Motor neuron (in vitro differentiated cells): ENCODE data around the gene PSMC6. TPM values are rescaled to one million over a fixed set of nuclear protein-coding genes. Genes with fewer than 3 reads are reported as not detected.

ENCODE experiments used
- ATAC-seq, 8 experiments: fragments of 200-7000 bp; cut with Tn5 transposase; replicated peaks in 6 of 8; 2 replicates each; pipeline ENCODE4 v1.8.0; 2021; ENCODE audit warnings: mild to moderate bottlenecking in 8 of 8, moderate library complexity in 8 of 8
- H3K27ac ChIP-seq, 2 donors: fragments of 250-450 bp; sonication (Bioruptor Pico); 2 replicates each; pipeline ENCODE4 v1.9.0; 2021; ENCODE audit warnings: antibody characterized with exemption in 2 of 2, mild to moderate bottlenecking in 2 of 2, moderate library complexity in 1 of 2
- H3K4me1 ChIP-seq, 2 donors: fragments of 250-450 bp; sonication (Bioruptor Pico); replicated peaks in 1 of 2; 2 replicates each; pipeline ENCODE4 v1.6.1; 2021; ENCODE audit warnings: antibody characterized with exemption in 2 of 2, mild to moderate bottlenecking in 2 of 2, moderate library complexity in 1 of 2
- H3K4me3 ChIP-seq, 5 donors: fragments of 250-450 bp; sonication (Bioruptor Pico); 2 replicates each; pipeline ENCODE4 v1.9.0; 2021; ENCODE audit warnings: antibody characterized with exemption in 5 of 5, mild to moderate bottlenecking in 5 of 5, moderate library complexity in 4 of 5
- WGBS, 10 experiments: fragments of 450-650 bp; shearing (Covaris generic); methylation state at CpG; one replicate each; pipeline ENCODE4 v1.0.0; 2022; 5-methylcytosine and 5-hydroxymethylcytosine counted together
- in situ Hi-C, 9 experiments: fragments of 400-800 bp; cut with MboI; loops; one replicate each; pipeline ENCODE4 v1.15.0; 2021; ENCODE audit warnings: low sequenced_read_pairs in 9 of 9, low pct_unique_long_range_greater_than_20kb in 2 of 9; ENCODE audit not compliant: unreplicated experiment in 9 of 9
- total RNA-seq, 8 experiments: library from RNA; unstranded; fragments of 300-600 nt; gene quantifications; 2 replicates each; pipeline versions ENCODE4 v1.2.3 to v1.2.4, GENCODE V29; 2022

The PSMC6 gene
- 100 to 1,000 TPM in 6 of 8 experiments, 10 to 100 TPM in 2; 96.8 to 126 (median 105) TPM for total RNA-seq

GRCh38 chr14:52706724-52707706 lies at the start of gene PSMC6:
Gene PSMC6 (plus strand): TSS chr14:52707200. CDS start chr14:52707220, 20 bp downstream.
- Histone ChIP-seq H3K4me3 (peak within 1 kb of the TSS; percentile 62 to 94 (median 68)), H3K27ac (peak within 1 kb of the TSS; percentile 81 to 91), H3K4me1 (peaks cover 4 to 16% of the 10 kb centered on the region in 2 donors)
- 0 to 33% (median 1%) methylated on average over 3 to 26 of the region's 43 CpGs for WGBS, 10 experiments
- peak; percentile 90 to 98 (median 98) for ATAC-seq
- in situ Hi-C loops = no loop called here

- in situ Hi-C loops = no loop called here
- H3K4me3 ChIP-seq = no peak overlapping the region
- H3K4me1 ChIP-seq = no peaks in the 10 kb centered on the region
- no peak for ATAC-seq
- no peak overlapping the region for H3K27ac ChIP-seq
Observed at GRCh38 chr14:52660325-52660724, 46.7 kb upstream of the PSMC6 start.

GRCh38 chr14:52660832-52661231 lies 46.2 kb upstream of the PSMC6 start:
- no peaks in the 10 kb centered on the region for H3K4me1 ChIP-seq
- H3K4me3 ChIP-seq = no peak overlapping the region
- WGBS, 10 experiments = 17 to 100% (median 57%) methylated on average over 1 of the region's 1 CpG; no CpG with 5 or more reads in 3 of the 10 experiments
- peak in 3 of 8 experiments; percentile 37 to 66 (median 60) for ATAC-seq
- in situ Hi-C loops = no loop called here
- H3K27ac ChIP-seq = no peak overlapping the region

GRCh38 chr14:52661314-52661713 lies 45.7 kb upstream of the PSMC6 start:
- Histone ChIP-seq H3K27ac (no peak overlapping the region), H3K4me3 (no peak overlapping the region), H3K4me1 (no peaks in the 10 kb centered on the region)
- in situ Hi-C loops = no loop called here
- no peak for ATAC-seq
- 82 to 100% (median 100%) methylated on average over 1 to 2 of the region's 2 CpGs for whole genome bisulfite sequencing, 10 experiments

- no peaks in the 10 kb centered on the region for H3K4me1 ChIP-seq
- no peak for ATAC-seq
- H3K27ac ChIP-seq = no peak overlapping the region
- in situ Hi-C loops = no loop called here
- WGBS, 10 experiments = 80 to 100% (median 92%) methylated on average over 1 to 2 of the region's 2 CpGs; no CpG with 5 or more reads in 1 of the 10 experiments
- no peak overlapping the region for H3K4me3 ChIP-seq
Observed at GRCh38 chr14:52663850-52664249, 43.1 kb upstream of the PSMC6 start.

- no peak overlapping the region for H3K4me3 ChIP-seq
- no peak for ATAC-seq
- H3K4me1 ChIP-seq = no peaks in the 10 kb centered on the region
- H3K27ac ChIP-seq = no peak overlapping the region
- in situ Hi-C loops = loop anchor here in 1 of 9 experiments (25.0 kb wide), 1 partner anchor 366 kb away; the partner anchor contains the start of gene PTGER2
- 79 to 100% (median 94%) methylated on average over 1 to 2 of the region's 2 CpGs; no CpG with 5 or more reads in 3 of the 10 experiments for WGBS, 10 experiments
Observed at GRCh38 chr14:52678591-52678990, 28.4 kb upstream of the PSMC6 start.

- ATAC-seq = peak in 1 of 8 experiments; percentile 14
- WGBS, 10 experiments = 71 to 100% (median 99%) methylated on average over 1 to 2 of the region's 2 CpGs; no CpG with 5 or more reads in 2 of the 10 experiments
- in situ Hi-C loops = loop anchor here in 1 of 9 experiments (25.0 kb wide), 1 partner anchor 372 kb away; the partner anchor contains the start of gene PTGER2
Observed at GRCh38 chr14:52683985-52684520, 22.9 kb upstream of the PSMC6 start.

GRCh38 chr14:52686176-52686575 lies 20.8 kb upstream of the PSMC6 start:
- H3K27ac ChIP-seq = no peak overlapping the region
- WGBS, 10 experiments = 67 to 100% (median 80%) methylated on average over 1 of the region's 1 CpG; no CpG with 5 or more reads in 7 of the 10 experiments
- no peak overlapping the region for H3K4me3 ChIP-seq
- in situ Hi-C loops = loop anchor here in 1 of 9 experiments (25.0 kb wide), 1 partner anchor 374 kb away; the partner anchor contains the start of gene PTGER2
- peaks cover 0 to 5% of the 10 kb centered on the region in 2 donors for H3K4me1 ChIP-seq
- ATAC-seq = peak in 1 of 8 experiments; percentile 21

More at GRCh38 chr14:52683985-52684520, 22.9 kb upstream of the PSMC6 start:
- Histone ChIP-seq H3K4me1 (peaks cover 0 to 5% of the 10 kb centered on the region in 2 donors), H3K4me3 (no peak overlapping the region), H3K27ac (no peak overlapping the region)

- ATAC-seq = no peak
- Histone ChIP-seq H3K4me3 (peak overlapping the region in 1 of 5 donors; percentile 96), H3K4me1 (peaks cover 12 to 23% of the 10 kb centered on the region in 2 donors), H3K27ac (no peak overlapping the region)
- in situ Hi-C loops = loop anchor here in 1 of 9 experiments (25.0 kb wide), 1 partner anchor 379 kb away; the partner anchor contains the start of gene PTGER2
- WGBS, 10 experiments = 83 to 100% (median 93%) methylated on average over 1 to 7 of the region's 7 CpGs; no CpG with 5 or more reads in 1 of the 10 experiments
Observed at GRCh38 chr14:52690983-52691760, 15.8 kb upstream of the PSMC6 start.

GRCh38 chr14:52692248-52692962 lies 14.6 kb upstream of the PSMC6 start:
- no peak overlapping the region for H3K27ac ChIP-seq
- no peak for ATAC-seq
- 22 to 75% (median 53%) methylated on average over 2 to 5 of the region's 5 CpGs for WGBS, 10 experiments
- H3K4me3 ChIP-seq = peak overlapping the region in 2 of 5 donors; percentile 84 to 96
- in situ Hi-C loops = loop anchor here in 1 of 9 experiments (25.0 kb wide), 1 partner anchor 380 kb away; the partner anchor contains the start of gene PTGER2
- H3K4me1 ChIP-seq = peaks cover 12 to 23% of the 10 kb centered on the region in 2 donors

GRCh38 chr14:52693036-52693435 lies 14.0 kb upstream of the PSMC6 start:
- WGBS, 10 experiments = 14 to 100% (median 68%) methylated on average over 1 to 3 of the region's 3 CpGs
- H3K27ac ChIP-seq = no peak overlapping the region
- peaks cover 12 to 23% of the 10 kb centered on the region in 2 donors for H3K4me1 ChIP-seq
- H3K4me3 ChIP-seq = peak overlapping the region in 3 of 5 donors; percentile 14 to 96 (median 84)
- in situ Hi-C loops = loop anchor here in 1 of 9 experiments (25.0 kb wide), 1 partner anchor 381 kb away; the partner anchor contains the start of gene PTGER2
- no peak for ATAC-seq
